ENCODE results near the gene ZBTB16. TPM values are rescaled to one million over a fixed set of nuclear protein-coding genes. Genes with fewer than 3 reads are reported as not detected.

Gene ZBTB16
- total RNA-seq, 2 experiments from 2014 or later = 0.96 to 1.4 TPM

DNA sequence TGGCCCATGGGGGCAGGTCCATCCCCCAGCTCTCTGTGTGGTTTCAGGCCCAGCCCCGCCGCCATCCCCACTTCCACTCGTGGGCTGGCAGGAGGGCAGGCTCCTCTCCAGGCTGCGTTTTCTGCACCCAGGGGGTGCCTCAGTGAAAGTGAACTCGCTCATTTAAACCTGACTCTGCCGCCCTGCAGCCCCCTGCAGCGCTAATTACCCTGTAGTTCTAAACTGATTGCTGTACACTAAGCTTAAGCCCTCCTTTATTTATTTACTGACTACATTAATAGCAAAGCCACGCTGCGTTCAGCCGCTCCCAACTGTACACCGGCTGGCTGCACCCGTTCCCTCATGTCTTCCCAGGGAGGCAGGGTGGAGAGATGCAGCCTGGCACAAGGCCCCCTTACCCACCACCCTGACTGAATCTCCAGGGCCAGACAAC, 200.1 kb downstream of the ZBTB16 start:
- POLR2A ChIA-PET = no interaction called here
- CTCF ChIA-PET = interaction anchor here (0.6 to 5.8 kb wide), 8 partner anchors 9 to 364 kb away, joined by 3 to 51 read pairs (median 11); no protein-coding TSS in a partner anchor

DNA sequence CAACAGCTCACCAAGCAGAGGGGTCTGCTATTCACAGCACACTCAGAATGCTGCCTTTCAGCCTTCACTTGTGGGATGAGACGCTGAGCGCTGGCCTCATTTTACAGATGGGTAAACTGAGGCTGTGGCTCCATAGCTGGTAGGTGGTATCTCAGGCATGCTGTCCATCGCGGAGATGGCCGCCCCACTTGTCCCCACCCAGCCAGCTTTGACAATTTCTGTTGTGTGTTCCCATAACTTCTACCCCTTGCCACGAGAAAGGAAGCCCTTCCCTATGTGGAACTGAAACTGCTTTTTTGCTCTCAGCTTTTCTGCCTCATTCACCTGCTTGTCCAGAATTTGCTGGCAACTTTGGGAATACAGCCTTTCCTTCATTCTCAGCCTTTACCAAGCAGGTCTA, 200.6 kb downstream of the ZBTB16 start:
- CTCF ChIA-PET = interaction anchor here (0.6 to 5.8 kb wide), 13 partner anchors 9 to 365 kb away, joined by 3 to 51 read pairs (median 6); no protein-coding TSS in a partner anchor
- POLR2A ChIA-PET = no interaction called here

DNA sequence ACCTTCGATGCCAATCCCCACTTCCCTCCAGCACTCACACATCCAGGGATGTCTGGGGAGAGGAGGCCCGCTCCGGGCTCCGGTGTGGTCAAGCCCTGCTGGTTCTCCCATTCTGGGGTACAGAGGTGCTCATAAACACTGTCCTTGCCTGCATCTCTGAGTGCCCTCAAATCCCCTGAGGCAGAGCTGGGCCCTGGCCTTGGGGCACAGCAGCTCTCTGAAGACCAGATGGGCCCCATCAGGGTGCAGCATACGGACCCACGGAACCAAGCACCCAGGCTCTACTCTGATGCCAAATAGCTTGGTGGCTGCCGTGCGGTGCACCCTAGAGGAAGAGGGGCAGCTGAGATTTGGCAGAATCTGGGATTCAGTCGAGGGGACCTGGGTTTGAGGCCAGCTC, 201.0 kb downstream of the ZBTB16 start:
- ChIA-PET POLR2A (no interaction called here), CTCF (interaction anchor here (0.8 to 5.8 kb wide), 20 partner anchors 10 to 454 kb away, joined by 3 to 51 read pairs (median 5); no protein-coding TSS in a partner anchor)

DNA sequence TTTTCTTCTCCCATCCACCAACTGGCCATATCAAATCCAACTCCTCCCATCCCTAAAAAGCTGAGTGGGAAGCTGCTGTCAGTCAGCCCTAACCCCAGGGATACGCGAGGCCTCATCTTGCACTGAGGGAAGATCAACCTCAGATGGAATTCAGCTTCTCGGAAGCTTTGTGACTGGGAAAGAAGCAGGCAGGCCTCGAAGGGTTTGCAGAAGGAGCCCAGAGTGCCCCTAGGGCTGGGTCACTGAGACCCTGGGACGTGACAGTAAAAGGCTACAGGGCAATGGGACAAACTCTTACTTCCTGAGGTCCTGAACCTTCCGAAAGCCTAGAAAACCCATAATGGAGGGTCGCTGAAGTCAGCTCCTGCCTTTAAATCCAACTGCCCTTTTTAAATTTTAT, 202.3 kb downstream of the ZBTB16 start:
- POLR2A ChIA-PET = interaction anchor here (0.6 kb wide), 1 partner anchor 447 kb away, joined by 4 read pairs; no protein-coding TSS in a partner anchor
- CTCF ChIA-PET = interaction anchor here (0.9 to 5.8 kb wide), 18 partner anchors 11 to 371 kb away, joined by 3 to 51 read pairs (median 4); no protein-coding TSS in a partner anchor

DNA sequence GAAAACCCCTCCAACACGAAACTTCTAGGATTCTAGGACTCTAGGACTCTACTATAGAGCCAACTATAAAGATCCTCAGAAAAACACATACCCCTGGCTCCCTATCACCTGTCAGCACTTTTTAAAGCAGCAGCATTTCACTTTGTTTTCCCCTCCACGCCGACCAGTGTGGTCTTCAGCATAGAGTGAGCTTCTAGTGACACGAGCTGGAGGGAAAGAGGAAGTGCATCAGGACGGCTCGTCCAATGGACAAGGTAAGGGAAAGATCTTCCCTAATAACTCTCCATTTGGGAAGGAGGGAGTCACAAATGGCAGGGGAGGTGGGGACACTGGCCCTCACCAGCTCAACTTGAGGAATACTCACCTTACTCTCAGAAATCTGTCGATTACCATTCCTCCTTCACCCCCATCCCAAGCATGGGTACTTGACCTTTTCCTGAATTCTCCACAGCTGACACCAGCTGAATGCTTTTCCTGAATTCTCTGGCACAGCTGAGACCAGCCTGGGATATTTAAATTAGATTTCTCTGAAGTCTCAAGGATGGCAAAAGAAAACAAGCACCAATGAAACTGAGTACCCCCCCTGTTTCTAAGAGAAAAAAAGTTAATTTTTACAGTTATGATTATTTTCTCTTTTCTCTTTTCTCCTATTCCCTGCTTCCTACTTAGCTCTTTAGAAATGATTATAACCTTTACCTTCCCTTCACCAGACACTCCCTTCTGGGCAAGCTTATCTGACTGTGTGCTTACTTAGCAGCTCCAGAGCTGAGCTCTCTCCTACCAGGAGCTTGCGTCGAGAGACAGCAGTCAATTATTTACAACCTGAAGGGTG, 203.4 kb downstream of the ZBTB16 start:
- ChIA-PET POLR2A (no interaction called here), CTCF (interaction anchor here (0.6 to 5.8 kb wide), 7 partner anchors 8 to 372 kb away, joined by 3 to 51 read pairs (median 5); no protein-coding TSS in a partner anchor)

DNA sequence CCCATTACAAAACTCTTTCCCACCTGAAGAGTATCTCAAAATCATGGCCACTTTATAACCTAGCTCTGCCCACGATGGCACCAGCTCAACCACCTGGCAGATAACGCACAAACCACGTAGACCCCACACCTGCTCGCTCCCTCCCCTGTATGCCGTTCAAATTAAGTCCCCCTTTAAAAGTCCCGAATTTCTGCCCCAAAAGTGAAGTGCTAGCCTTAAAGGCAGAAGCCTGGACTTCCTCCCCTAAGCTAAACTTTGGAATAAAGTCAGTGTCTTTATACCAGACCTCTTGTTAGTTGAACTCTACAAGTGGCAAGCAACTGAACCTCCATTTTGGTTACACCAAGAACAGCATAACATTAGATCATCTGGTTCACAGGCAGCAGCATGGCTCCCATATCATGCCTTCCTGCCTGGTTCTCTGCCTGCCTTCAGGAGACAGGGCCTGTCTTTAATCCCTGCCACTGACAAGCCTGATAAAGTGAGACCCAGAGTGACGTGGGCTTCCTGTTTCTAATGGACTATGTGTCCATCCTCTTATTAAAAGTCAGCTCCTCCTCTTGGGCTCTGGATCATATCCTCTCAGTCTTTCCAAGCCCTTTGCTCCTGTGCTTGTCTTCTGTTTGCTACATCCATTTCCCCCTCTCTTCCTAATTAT, 204.1 kb downstream of the ZBTB16 start:
- ChIA-PET POLR2A (no interaction called here), CTCF (interaction anchor here (0.9 to 5.8 kb wide), 3 partner anchors 84 to 367 kb away, joined by 3 to 51 read pairs (median 5); no protein-coding TSS in a partner anchor)

GRCh38 chr11:114264381-114264780, 204.9 kb downstream of the ZBTB16 start:
- CTCF ChIA-PET = no interaction called here
- POLR2A ChIA-PET = no interaction called here

GRCh38 chr11:114265122-114265878, 205.8 kb downstream of the ZBTB16 start:
- ChIA-PET POLR2A (no interaction called here), CTCF (interaction anchor here (1.5 kb wide), 1 partner anchor 272 kb away, joined by 3 read pairs; no protein-coding TSS in a partner anchor)

GRCh38 chr11:114269498-114269897, 210.0 kb downstream of the ZBTB16 start:
- CTCF ChIA-PET = no interaction called here

DNA sequence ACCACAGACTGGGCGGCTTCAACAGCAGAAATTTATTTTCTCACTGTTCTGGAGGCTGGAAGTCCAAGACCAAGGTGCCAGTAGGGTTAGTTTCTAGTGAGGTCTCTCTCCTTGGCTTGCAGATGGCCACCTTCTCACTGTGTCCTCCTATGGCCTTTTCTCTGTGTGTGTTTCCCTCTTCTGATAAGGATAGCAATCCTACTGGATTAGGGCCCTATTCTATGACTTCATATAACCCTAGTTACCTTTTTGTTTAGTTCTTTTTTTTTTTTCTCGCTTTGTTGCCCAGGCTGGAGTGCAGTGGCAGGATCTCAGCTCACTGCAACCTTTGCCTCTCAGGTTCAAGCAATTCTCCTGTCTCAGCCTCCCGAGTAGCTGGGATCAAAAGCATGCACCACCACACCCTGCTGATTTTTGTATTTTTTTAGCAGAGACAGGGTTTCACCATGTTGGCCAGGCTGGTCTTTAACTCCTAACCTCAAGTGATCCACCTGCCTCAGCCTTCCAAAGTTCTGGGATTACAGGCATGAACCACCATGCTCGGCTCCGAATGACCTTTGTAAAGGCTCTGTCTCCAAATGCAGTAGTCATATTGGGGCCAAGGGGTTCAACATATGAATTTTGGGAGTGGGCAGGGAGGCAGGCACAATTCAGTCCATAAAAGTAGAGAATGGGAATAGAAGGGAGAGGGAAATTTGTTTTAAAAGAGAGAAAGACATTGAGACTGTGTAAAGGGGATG, 211.2 kb downstream of the ZBTB16 start:
- CTCF ChIA-PET = interaction anchor here (0.7 kb wide), 1 partner anchor 8 kb away, joined by 3 read pairs; no protein-coding TSS in a partner anchor
- POLR2A ChIA-PET = no interaction called here

More at GRCh38 chr11:114269498-114269897, 210.0 kb downstream of the ZBTB16 start:
- POLR2A ChIA-PET = no interaction called here

- POLR2A ChIA-PET = no interaction called here
These were observed 211.8 kb downstream of the ZBTB16 start for GRCh38 chr11:114271316-114271715.

GRCh38 chr11:114272311-114272710, 212.8 kb downstream of the ZBTB16 start:
- ChIA-PET CTCF (no interaction called here), POLR2A (no interaction called here)

More at GRCh38 chr11:114271316-114271715, 211.8 kb downstream of the ZBTB16 start:
- CTCF ChIA-PET = interaction anchor here (0.7 kb wide), 1 partner anchor 8 kb away, joined by 3 read pairs; no protein-coding TSS in a partner anchor

DNA sequence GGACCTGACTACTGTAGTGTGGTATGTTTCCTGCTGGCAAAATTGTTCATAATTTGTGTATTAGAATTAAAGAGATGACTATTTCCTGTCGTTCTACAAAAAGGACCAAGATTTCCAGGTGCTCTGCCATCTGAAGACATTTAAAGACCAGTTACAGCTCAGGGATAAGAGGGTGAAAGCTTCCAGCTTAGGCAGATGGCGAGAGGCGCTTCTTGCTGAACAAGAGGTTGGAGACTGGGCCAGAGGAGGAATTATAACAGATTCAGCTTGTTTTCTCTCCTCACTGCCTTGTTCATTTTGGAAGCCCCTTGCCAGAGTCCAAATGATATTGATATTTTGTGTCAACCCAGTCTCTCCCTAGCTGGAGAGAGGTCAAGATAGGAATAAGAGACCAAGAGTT, 213.6 kb downstream of the ZBTB16 start:
- ChIA-PET CTCF (no interaction called here), POLR2A (no interaction called here)

GRCh38 chr11:114273890-114274635, 214.6 kb downstream of the ZBTB16 start:
- POLR2A ChIA-PET = no interaction called here
- CTCF ChIA-PET = interaction anchor here (1.6 kb wide), 1 partner anchor 13 kb away, joined by 6 read pairs; no protein-coding TSS in a partner anchor

GRCh38 chr11:114274637-114275036, 215.1 kb downstream of the ZBTB16 start:
- CTCF ChIA-PET = interaction anchor here (1.6 kb wide), 1 partner anchor 14 kb away, joined by 6 read pairs; no protein-coding TSS in a partner anchor
- POLR2A ChIA-PET = no interaction called here

GRCh38 chr11:114275280-114275679, 215.8 kb downstream of the ZBTB16 start:
- ChIA-PET POLR2A (no interaction called here), CTCF (interaction anchor here (1.6 kb wide), 1 partner anchor 14 kb away, joined by 6 read pairs; no protein-coding TSS in a partner anchor)

DNA sequence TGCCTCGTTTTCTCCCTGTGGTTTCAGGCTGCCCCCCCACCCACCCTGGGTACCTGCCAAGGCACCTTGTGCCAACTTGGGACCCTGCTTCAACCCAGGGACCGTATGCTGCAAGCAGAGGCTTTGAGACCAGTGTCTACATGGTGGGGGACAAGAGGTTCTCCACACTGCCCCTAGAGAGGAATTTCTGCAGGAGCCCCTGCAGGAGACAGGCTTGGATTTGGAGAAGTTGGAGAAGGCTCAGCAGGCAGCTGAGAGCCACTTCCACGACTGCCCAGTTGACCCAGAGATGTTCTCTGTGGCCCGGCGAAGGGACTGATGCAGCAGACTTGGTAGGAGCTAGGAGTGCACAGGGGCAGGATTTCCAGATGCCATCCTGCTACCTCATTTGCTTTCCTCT, 216.6 kb downstream of the ZBTB16 start:
- CTCF ChIA-PET = interaction anchor here (1.0 kb wide), 1 partner anchor 15 kb away, joined by 3 read pairs; no protein-coding TSS in a partner anchor
- POLR2A ChIA-PET = no interaction called here
